Prostate gland (tissue), 2 donors: ENCODE data around the gene TPRN. TPM values are rescaled to one million over a fixed set of nuclear protein-coding genes. Genes with fewer than 3 reads are reported as not detected.
A peak's percentile ranks its signal among the peaks of the same experiment; 100 is the strongest.

ENCODE experiments used
- DNase-seq: peaks from one replicate; pipeline ENCODE4 v3.0.0-alpha.2; 2019; ENCODE audit warnings: low spot score
- H3K27ac ChIP-seq, 2 donors: fragments of 200-600 bp; sonication (generic); 2 replicates each; pipeline ENCODE4 v1.5.1; 2017 to 2019
- H3K27me3 ChIP-seq: fragments of 200-600 bp; sonication (generic); replicated peaks from 2 replicates; pipeline ENCODE4 v1.5.1; 2019; ENCODE audit not compliant: insufficient read depth
- H3K36me3 ChIP-seq, 2 donors: fragments of 200-600 bp; sonication (generic); 1 replicate in 1 of 2; 2 replicates in 1 of 2; pipeline versions ENCODE4 v1.5.1 to v1.8.1; 2017 to 2019
- H3K4me1 ChIP-seq: fragments of 200-600 bp; sonication (generic); replicated peaks from 2 replicates; pipeline ENCODE4 v1.5.1; 2019
- H3K4me3 ChIP-seq, 2 donors: fragments of 200-600 bp; sonication (generic); 2 replicates each; pipeline ENCODE4 v1.5.1; 2017 to 2019
- H3K9me3 ChIP-seq: fragments of 200-600 bp; sonication (generic); 2 replicates; pipeline ENCODE4 v1.5.1; 2017
- CTCF ChIP-seq, 4 experiments: fragments of 200-600 bp in 2 of 4; fragments of 450-650 bp in 2 of 4; sonication (generic) in 2 of 4; IDR thresholded peaks; 1 replicate in 3 of 4; 2 replicates in 1 of 4; pipeline ENCODE4 v1.5.1; 2016 to 2019; ENCODE audit warnings: antibody characterized with exemption in 4 of 4, mild to moderate bottlenecking in 2 of 4, moderate library complexity in 2 of 4
- POLR2A ChIP-seq: fragments of 450-650 bp; IDR thresholded peaks from one replicate; pipeline ENCODE4 v1.6.1; 2016; ENCODE audit warnings: antibody characterized with exemption, mild to moderate bottlenecking
- POLR2AphosphoS5 ChIP-seq: sonication (generic); formaldehyde crosslinking; IDR thresholded peaks from one replicate; pipeline ENCODE4 v1.6.1; 2017; ENCODE audit warnings: antibody characterized with exemption
- WGBS: methylation state at CpG from one replicate; pipeline ENCODE4 v1.1.5; 2018; 5-methylcytosine and 5-hydroxymethylcytosine counted together
- intact Hi-C: fragments of 100-400 bp; cut with DNase I; formaldehyde crosslinking; loops from one replicate; pipeline ENCODE4 v1.14.2; 2022
- total RNA-seq, 2 donors: library from RNA; depleted of rRNA; stranded (reverse); fragments of >200 nt; gene quantifications; one replicate each; pipeline ENCODE4 v1.1.0, GENCODE V29; 2016

TPRN gene
- total RNA-seq, 2 donors from 2014 or later, result 26.1 to 30.4 TPM

GRCh38 chr9:137178939-137179630, 21.5 kb downstream of the TPRN start:
- Histone ChIP-seq H3K27me3 (no peaks in the 10 kb centered on the region), H3K27ac (no peak overlapping the region), H3K4me1 (peaks cover 3% of the 10 kb centered on the region), H3K36me3 (peaks cover 19 to 39% of the 10 kb centered on the region in 2 donors), H3K4me3 (no peak overlapping the region), H3K9me3 (no peaks in the 10 kb centered on the region)
- no peak for TF ChIP-seq POLR2A
- TF ChIP-seq POLR2AphosphoS5, result no peak
- TF ChIP-seq CTCF (IDR thresholded peaks at IDR 0.05), result no peak
- intact Hi-C loops, result no loop called here
- 90% methylated on average over 19 of the region's 19 CpGs for WGBS
- DNase-seq, result no peak

DNA sequence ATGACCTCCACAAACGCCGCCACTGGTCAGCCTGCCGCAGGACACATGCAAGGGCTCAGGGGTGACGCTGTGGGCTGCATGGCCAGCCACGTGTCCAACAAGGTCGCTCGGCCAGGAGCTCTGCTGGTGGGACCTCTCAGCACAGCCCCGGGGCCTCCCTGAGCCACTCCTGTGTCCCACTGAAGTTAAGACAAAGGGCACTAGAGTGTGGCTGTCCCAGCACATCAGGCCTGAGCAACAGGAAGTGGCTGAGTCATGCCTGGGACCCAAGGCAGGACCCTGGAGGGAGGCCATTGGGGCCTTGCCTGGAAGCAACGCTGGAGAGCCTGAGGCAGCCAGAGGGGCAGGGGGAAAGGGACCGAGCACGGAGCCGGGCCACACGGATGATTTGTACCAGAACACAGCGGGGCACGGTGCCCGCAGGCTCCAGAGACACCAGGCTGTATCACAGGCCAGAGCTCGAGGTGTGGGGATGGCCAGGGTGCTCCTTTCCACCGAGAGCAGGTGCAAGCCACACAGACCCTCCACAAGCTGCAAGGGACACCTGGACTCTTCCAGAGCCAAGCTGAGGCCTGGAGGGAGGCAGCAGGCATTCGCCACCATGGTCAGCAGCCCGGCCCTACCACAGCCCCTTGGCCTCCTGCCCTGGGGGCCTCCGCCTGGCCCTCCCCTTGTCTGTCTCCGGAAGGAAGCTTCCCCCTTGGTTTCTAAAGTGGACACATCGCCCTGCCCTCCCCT, 22.2 kb downstream of the TPRN start:
- intact Hi-C loops, result no loop called here
- Histone ChIP-seq H3K36me3 (peaks cover 18 to 32% of the 10 kb centered on the region in 2 donors), H3K4me3 (no peak overlapping the region), H3K9me3 (no peaks in the 10 kb centered on the region), H3K27me3 (no peaks in the 10 kb centered on the region), H3K4me1 (peaks cover 10% of the 10 kb centered on the region), H3K27ac (no peak overlapping the region)
- no peak for TF ChIP-seq CTCF (IDR thresholded peaks at IDR 0.05)
- no peak for DNase-seq
- WGBS, result 93% methylated on average over 23 of the region's 23 CpGs

- Histone ChIP-seq H3K27me3 (no peaks in the 10 kb centered on the region), H3K4me3 (no peak overlapping the region), H3K36me3 (peaks cover 12 to 17% of the 10 kb centered on the region in 2 donors), H3K9me3 (no peaks in the 10 kb centered on the region), H3K27ac (no peak overlapping the region), H3K4me1 (peaks cover 28% of the 10 kb centered on the region)
- intact Hi-C loops, result no loop called here
- peak; percentile 39 for DNase-seq
- WGBS, result 50% methylated on average over 17 of the region's 17 CpGs
- TF ChIP-seq POLR2AphosphoS5 (peak; percentile 55), CTCF (IDR thresholded peaks at IDR 0.05) (peak in 3 of 4 experiments; percentile 28 to 65 (median 60)), POLR2A (no peak)
These were observed 24.0 kb downstream of the TPRN start for GRCh38 chr9:137176302-137177182.

GRCh38 chr9:137175345-137175961, 25.1 kb downstream of the TPRN start:
- intact Hi-C loops, result no loop called here
- Histone ChIP-seq H3K27me3 (no peaks in the 10 kb centered on the region), H3K4me3 (no peak overlapping the region), H3K4me1 (peaks cover 39% of the 10 kb centered on the region), H3K36me3 (peaks cover 5 to 9% of the 10 kb centered on the region in 2 donors), H3K27ac (no peak overlapping the region), H3K9me3 (no peaks in the 10 kb centered on the region)
- no peak for DNase-seq
- peak in 3 of 4 experiments; percentile 8 to 23 (median 21) for TF ChIP-seq CTCF (IDR thresholded peaks at IDR 0.05)
- no peak for TF ChIP-seq POLR2A
- no peak for TF ChIP-seq POLR2AphosphoS5
- WGBS, result 48% methylated on average over 12 of the region's 33 CpGs
